Keratinocyte (primary cell): ENCODE measurements around the gene ATF7IP.

ENCODE experiments used
- CTCF ChIP-seq, 3 experiments: IDR thresholded peaks in 1 of 3; conservative IDR thresholded peaks in 1 of 3; optimal IDR thresholded peaks in 1 of 3; 2 replicates in 2 of 3; 3 replicates in 1 of 3; pipeline versions ENCODE3 to v1.5.1; 2011; ENCODE audit warnings: low read length in 3 of 3, mild to moderate bottlenecking in 3 of 3, moderate library complexity in 2 of 3, control low read depth in 1 of 3, inconsistent platforms in 1 of 3; ENCODE audit not compliant: insufficient read depth in 2 of 3; ENCODE audit errors: extremely low read depth in 1 of 3
- EZH2 ChIP-seq: IDR thresholded peaks from one replicate; pipeline ENCODE4 v1.6.1; 2012; ENCODE audit warnings: inconsistent platforms, mild to moderate bottlenecking, low read length, moderate library complexity

GRCh38 chr12:14340371-14340770, 25.1 kb upstream of the ATF7IP start:
- no peak for TF ChIP-seq CTCF (optimal IDR thresholded peaks at IDR 0.05 in 1 of 3, IDR thresholded peaks at IDR 0.05 in 1 of 3, conservative IDR thresholded peaks at IDR 0.05 in 1 of 3; ENCODE audit: extremely low read depth in 1 of 3, insufficient read depth in 2 of 3, low read length in 3 of 3)
- TF ChIP-seq EZH2 = no peak
